Hematopoietic multipotent progenitor cell (in vitro differentiated cells): Measurements from ENCODE around the gene ME3. TPM values are rescaled to one million over a fixed set of nuclear protein-coding genes. Genes with fewer than 3 reads are reported as not detected.
"Not testable (repeated sequence)": the region's sequence is repeated elsewhere in the genome, so short reads cannot be mapped to it uniquely, and the experiment has no call there.

Experiments used
- DNase-seq, 3 donors: peaks; one replicate each; pipeline ENCODE4 v3.0.0-alpha.2; 2011 to 2015; ENCODE audit warnings: low read depth in 2 of 3, low spot score in 2 of 3
- total RNA-seq: library from RNA; depleted of rRNA; stranded (reverse); fragments of >200 nt; gene quantifications from one replicate; pipeline ENCODE4 v1.2.3, GENCODE V29; 2012

Gene ME3
- total RNA-seq, 1 donor = 131 TPM

GRCh38 chr11:86523738-86524619 is 148.4 kb downstream of the ME3 start:
- DNase-seq = no peak

- not testable (repeated sequence) for DNase-seq
Observed at GRCh38 chr11:86522512-86522911, 149.9 kb downstream of the ME3 start.

- DNase-seq = no peak
Observed at GRCh38 chr11:86519064-86519911, 153.1 kb downstream of the ME3 start.

GRCh38 chr11:86518211-86518610 is 154.2 kb downstream of the ME3 start:
- DNase-seq = no peak

GRCh38 chr11:86517557-86517956 is 154.9 kb downstream of the ME3 start:
- DNase-seq = no peak

GRCh38 chr11:86515297-86516094 is 156.9 kb downstream of the ME3 start:
- no peak for DNase-seq

GRCh38 chr11:86514453-86514852 is 158.0 kb downstream of the ME3 start:
- DNase-seq = no peak

- no peak for DNase-seq
Observed at GRCh38 chr11:86513746-86514373, 158.6 kb downstream of the ME3 start.

GRCh38 chr11:86513138-86513537 is 159.3 kb downstream of the ME3 start:
- DNase-seq = no peak

- DNase-seq = no peak
Observed at GRCh38 chr11:86511086-86511551, 161.3 kb downstream of the ME3 start.

- DNase-seq = no peak
Observed at GRCh38 chr11:86510674-86511073, 161.7 kb downstream of the ME3 start.

- DNase-seq = no peak
Observed at GRCh38 chr11:86510097-86510496, 162.3 kb downstream of the ME3 start.

GRCh38 chr11:86509588-86509974 is 162.8 kb downstream of the ME3 start:
- DNase-seq = no peak

- DNase-seq = no peak
Observed at GRCh38 chr11:86508604-86509587, 163.5 kb downstream of the ME3 start.

- no peak for DNase-seq
Observed at GRCh38 chr11:86507249-86507845, 165.1 kb downstream of the ME3 start.

- no peak for DNase-seq
Observed at GRCh38 chr11:86506235-86506634, 166.2 kb downstream of the ME3 start.

GRCh38 chr11:86503131-86503530 is 169.3 kb downstream of the ME3 start:
- no peak for DNase-seq

GRCh38 chr11:86502137-86502642 is 170.2 kb downstream of the ME3 start:
- no peak for DNase-seq
